GM11168 (cell line): ENCODE data around the gene MED20.

ENCODE experiments used
- in situ Hi-C: fragments of 300-500 bp; cut with MboI; formaldehyde crosslinking; loops from one replicate; pipeline ENCODE4 v1.12.0; 2022; ENCODE audit warnings: low sequenced_read_pairs; ENCODE audit not compliant: unreplicated experiment

The MED20 gene

DNA sequence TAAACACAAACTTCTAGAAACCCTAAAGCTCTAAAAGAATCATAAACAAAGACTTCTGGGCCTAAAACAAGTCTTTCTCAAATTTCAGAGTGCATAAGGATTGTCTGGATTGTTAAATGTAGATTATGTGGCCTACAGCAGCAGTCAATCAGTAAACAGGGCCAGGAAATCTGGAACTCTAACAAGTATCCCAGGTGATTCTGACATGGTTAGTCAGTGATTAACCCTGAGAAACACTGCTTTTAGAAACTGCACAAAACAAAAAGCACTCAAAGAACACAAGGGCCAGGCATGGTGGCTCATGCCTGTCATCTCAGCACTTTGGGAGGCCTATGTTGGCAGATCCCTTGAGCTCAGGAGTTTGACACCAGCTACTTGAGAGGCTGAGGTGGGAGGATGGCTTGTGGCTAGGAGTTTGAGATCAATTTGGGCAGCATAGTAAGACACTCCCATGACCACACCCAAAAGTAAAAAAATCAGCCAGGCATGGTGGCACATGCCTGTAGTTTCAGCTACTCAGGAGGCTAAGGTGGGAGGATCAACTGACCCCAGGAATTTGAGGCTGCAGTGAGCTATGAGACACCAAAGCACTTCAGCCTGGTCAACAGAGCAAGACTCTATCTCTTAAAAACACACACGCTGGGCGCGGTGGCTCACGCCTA is 5.9 kb downstream of the MED20 start:
- in situ Hi-C loops = no loop called here

- in situ Hi-C loops = no loop called here
Observed at GRCh38 chr6:41914343-41914742, 6.6 kb downstream of the MED20 start.

- in situ Hi-C loops = no loop called here
Observed at GRCh38 chr6:41909727-41910126, 11.2 kb downstream of the MED20 start.

- in situ Hi-C loops = no loop called here
Observed at GRCh38 chr6:41901882-41902519, 18.9 kb downstream of the MED20 start.

- in situ Hi-C loops = no loop called here
Observed at GRCh38 chr6:41900861-41901260, 20.1 kb downstream of the MED20 start.

GRCh38 chr6:41896281-41896680 is 24.7 kb downstream of the MED20 start:
- in situ Hi-C loops = no loop called here

GRCh38 chr6:41895300-41896233 is 25.4 kb downstream of the MED20 start, which contains the start of gene USP49:
Gene USP49 (minus strand): TSS chr6:41895375. CDS start chr6:41806983, 88,392 bp downstream.
- in situ Hi-C loops = no loop called here

GRCh38 chr6:41894366-41895299 is 26.3 kb downstream of the MED20 start:
- in situ Hi-C loops = no loop called here

- in situ Hi-C loops = no loop called here
Observed at GRCh38 chr6:41892921-41893564, 27.9 kb downstream of the MED20 start.

GRCh38 chr6:41887331-41887751 is 33.6 kb downstream of the MED20 start:
- in situ Hi-C loops = no loop called here

GRCh38 chr6:41885930-41886329 is 35.0 kb downstream of the MED20 start:
- in situ Hi-C loops = no loop called here

- in situ Hi-C loops = no loop called here
Observed at GRCh38 chr6:41884957-41885356, 36.0 kb downstream of the MED20 start.

GRCh38 chr6:41881506-41881905 is 39.4 kb downstream of the MED20 start:
- in situ Hi-C loops = no loop called here

DNA sequence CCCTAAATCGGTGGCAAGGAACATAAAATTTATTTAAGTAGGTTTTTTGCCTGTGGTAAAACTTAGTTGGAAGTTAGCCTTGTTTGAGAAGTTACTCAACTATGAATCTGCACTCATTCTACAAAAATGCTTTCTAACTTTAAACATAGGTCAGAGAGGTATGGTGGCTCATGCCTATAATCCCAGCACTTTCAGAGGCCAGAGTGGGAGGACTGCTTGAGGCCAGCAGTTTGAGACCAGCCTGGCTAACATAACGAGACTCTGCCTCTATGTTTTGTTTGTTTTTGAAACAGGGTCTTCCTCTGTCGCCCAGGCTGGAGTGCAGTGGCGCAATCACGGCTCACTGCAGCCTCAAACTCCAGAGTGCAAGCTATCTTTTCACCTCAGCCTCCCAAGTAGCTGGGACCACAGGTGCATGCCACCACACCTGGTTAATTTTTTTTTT is 42.0 kb downstream of the MED20 start:
- in situ Hi-C loops = no loop called here

DNA sequence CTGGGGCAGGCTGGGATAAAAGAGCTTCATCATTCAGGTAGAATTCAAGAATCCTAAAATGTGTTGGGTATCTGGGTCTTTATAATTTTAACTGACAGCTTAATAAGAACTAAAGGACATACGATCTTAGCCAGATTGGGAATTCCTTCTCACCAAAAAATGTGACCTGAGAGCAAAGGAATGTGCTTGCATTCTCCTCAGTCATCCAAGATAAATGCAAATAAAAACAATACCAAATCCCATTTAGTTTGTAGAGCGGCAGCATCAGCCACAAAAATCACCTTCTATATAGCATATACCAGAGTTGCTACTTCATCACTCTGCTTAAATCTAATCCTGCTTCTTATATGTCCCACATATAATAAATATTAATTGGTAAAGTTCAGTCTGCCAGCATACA is 42.7 kb downstream of the MED20 start:
- in situ Hi-C loops = no loop called here

GRCh38 chr6:41877051-41877680 is 43.8 kb downstream of the MED20 start:
- in situ Hi-C loops = no loop called here

DNA sequence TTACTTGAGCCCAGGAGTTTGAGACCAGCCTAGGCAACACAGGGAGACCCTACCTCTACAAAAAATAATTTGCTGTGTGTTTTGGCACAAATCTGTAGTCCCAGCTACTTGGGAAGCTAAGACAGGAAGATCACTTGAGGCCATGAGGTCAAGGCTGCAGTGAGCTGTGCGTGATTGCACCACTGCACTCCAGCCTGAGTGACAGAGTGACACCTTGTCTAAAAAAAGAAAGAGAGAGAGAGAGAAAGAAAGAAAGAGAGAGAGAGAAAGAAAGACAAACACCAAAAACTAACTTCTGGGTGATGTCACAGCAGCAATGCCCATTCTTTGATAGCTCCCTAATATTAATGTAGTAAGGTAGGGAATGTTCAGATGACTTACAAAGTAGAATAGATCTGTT is 46.2 kb downstream of the MED20 start:
- in situ Hi-C loops = no loop called here

GRCh38 chr6:41872147-41872546 is 48.8 kb downstream of the MED20 start:
- in situ Hi-C loops = no loop called here

GRCh38 chr6:41871691-41872090 is 49.2 kb downstream of the MED20 start:
- in situ Hi-C loops = no loop called here
